Colonic mucosa (tissue), 4 donors: ENCODE data around the gene RALGAPA2. TPM values are rescaled to one million over a fixed set of nuclear protein-coding genes. Genes with fewer than 3 reads are reported as not detected.

Source experiments
- DNase-seq: peaks from one replicate; pipeline ENCODE4 v3.0.0-alpha.2; 2020
- H3K27ac ChIP-seq: fragments of 200-600 bp; one replicate; pipeline ENCODE4 v1.8.0; 2021
- H3K27me3 ChIP-seq: fragments of 200-600 bp; one replicate; pipeline ENCODE4 v1.8.0; 2021
- H3K36me3 ChIP-seq: fragments of 200-600 bp; one replicate; pipeline ENCODE4 v1.8.0; 2021
- H3K4me1 ChIP-seq: fragments of 200-600 bp; one replicate; pipeline ENCODE4 v1.8.0; 2021; ENCODE audit warnings: mild to moderate bottlenecking
- H3K4me3 ChIP-seq: fragments of 200-600 bp; one replicate; pipeline ENCODE4 v1.8.0; 2021
- H3K9ac ChIP-seq, 2 donors: one replicate each; pipeline ENCODE4 v1.7.0; 2013; ENCODE audit warnings: control low read depth in 2 of 2, low read depth in 2 of 2, low read length in 2 of 2
- H3K9me3 ChIP-seq: fragments of 200-600 bp; one replicate; pipeline ENCODE4 v1.8.0; 2021
- CTCF ChIP-seq: fragments of 200-600 bp; IDR thresholded peaks from one replicate; pipeline ENCODE4 v1.8.0; 2022; ENCODE audit warnings: antibody characterized with exemption, mild to moderate bottlenecking
- intact Hi-C: fragments of 100-400 bp; cut with DNase I; formaldehyde crosslinking; loops from one replicate; pipeline ENCODE4 v1.14.1; 2022
- total RNA-seq, 2 donors: library from RNA; stranded (reverse); fragmentation: NEBNext Ultra II Directional in 1 of 2; extraction: Animal tissue kit (Norgen Biotek cat#: 25700) in 1 of 2; gene quantifications; one replicate each; pipeline ENCODE4 v1.2.1, GENCODE V29; 2021
- donor health status: healthy.
- donor health status: DM: no; HTN: no; CAD: no.
- donor health status: DM: no; HTN: no; CAD: no.

RALGAPA2 gene
- total RNA-seq, 2 donors from 2014 or later: 64.5 to 66.1 TPM

DNA sequence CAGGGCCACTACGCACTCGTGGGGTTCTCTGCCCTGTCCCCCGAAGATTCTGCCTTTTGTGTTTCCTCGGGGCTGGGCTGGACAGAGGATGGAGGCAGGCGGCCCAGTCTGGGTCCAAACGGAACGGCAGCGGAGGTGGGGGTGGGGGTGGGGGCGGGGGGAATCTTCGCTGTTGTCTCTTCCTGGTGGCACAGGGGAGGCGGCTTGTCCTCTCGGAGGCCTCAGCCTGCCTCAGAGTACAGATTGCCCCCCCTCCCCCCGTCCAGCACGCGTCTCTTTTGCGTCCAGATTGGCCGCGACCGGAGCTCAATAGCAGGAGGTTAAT, 345.9 kb downstream of the RALGAPA2 start:
- no peak for DNase-seq
- no peak overlapping the region for H3K9ac ChIP-seq
- TF ChIP-seq CTCF: no peak
- no peak overlapping the region for H3K27ac ChIP-seq
- H3K4me3 ChIP-seq: no peak overlapping the region
- H3K36me3 ChIP-seq: no peaks in the 10 kb centered on the region
- intact Hi-C loops: no loop called here
- no peaks in the 10 kb centered on the region for H3K9me3 ChIP-seq
- peaks cover 10% of the 10 kb centered on the region for H3K4me1 ChIP-seq
- H3K27me3 ChIP-seq: peaks cover 78% of the 10 kb centered on the region

GRCh38 chr20:20365480-20366161, 346.8 kb downstream of the RALGAPA2 start:
- Histone ChIP-seq H3K27ac (no peak overlapping the region), H3K4me3 (no peak overlapping the region), H3K9me3 (no peaks in the 10 kb centered on the region), H3K36me3 (no peaks in the 10 kb centered on the region), H3K9ac (no peak overlapping the region), H3K27me3 (peaks cover 71% of the 10 kb centered on the region), H3K4me1 (peaks cover 10% of the 10 kb centered on the region)
- DNase-seq: no peak
- no peak for TF ChIP-seq CTCF
- intact Hi-C loops: no loop called here

GRCh38 chr20:20364593-20365479, 347.6 kb downstream of the RALGAPA2 start:
- no peak overlapping the region for H3K9ac ChIP-seq
- no peak overlapping the region for H3K4me3 ChIP-seq
- H3K27me3 ChIP-seq: peaks cover 63% of the 10 kb centered on the region
- no peak for TF ChIP-seq CTCF
- H3K27ac ChIP-seq: no peak overlapping the region
- no peaks in the 10 kb centered on the region for H3K9me3 ChIP-seq
- peaks cover 10% of the 10 kb centered on the region for H3K4me1 ChIP-seq
- intact Hi-C loops: loop anchor here (5.0 kb wide), 1 partner anchor 202 kb away; no protein-coding TSS in a partner anchor
- H3K36me3 ChIP-seq: no peaks in the 10 kb centered on the region
- no peak for DNase-seq

GRCh38 chr20:20363799-20364592, 348.4 kb downstream of the RALGAPA2 start:
- TF ChIP-seq CTCF: no peak
- H3K9ac ChIP-seq: no peak overlapping the region
- no peak overlapping the region for H3K27ac ChIP-seq
- no peaks in the 10 kb centered on the region for H3K36me3 ChIP-seq
- H3K4me1 ChIP-seq: peaks cover 4% of the 10 kb centered on the region
- peaks cover 55% of the 10 kb centered on the region for H3K27me3 ChIP-seq
- no peaks in the 10 kb centered on the region for H3K9me3 ChIP-seq
- no peak for DNase-seq
- no peak overlapping the region for H3K4me3 ChIP-seq
- intact Hi-C loops: loop anchor here (5.0 kb wide), 1 partner anchor 203 kb away; no protein-coding TSS in a partner anchor

DNA sequence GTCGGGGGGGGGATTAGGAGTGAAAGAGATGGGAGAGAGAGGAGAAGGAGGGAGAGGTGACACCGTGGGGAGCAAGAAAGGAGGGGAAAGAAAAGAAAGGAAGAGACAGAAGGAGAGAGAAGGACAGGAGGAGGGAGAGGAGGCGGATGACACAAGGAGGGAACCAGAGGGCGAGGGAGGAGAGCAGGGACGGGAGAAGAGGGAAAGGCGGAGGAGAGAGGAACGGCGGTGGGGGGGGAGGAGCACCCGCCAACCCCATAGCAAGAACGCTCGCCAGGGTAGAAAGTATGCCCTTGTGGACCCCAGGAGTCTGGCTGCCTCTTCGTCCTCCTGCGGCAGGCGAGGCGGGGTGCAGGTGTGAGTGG, 349.0 kb downstream of the RALGAPA2 start:
- intact Hi-C loops: loop anchor here (5.0 kb wide), 1 partner anchor 204 kb away; no protein-coding TSS in a partner anchor
- peaks cover 52% of the 10 kb centered on the region for H3K27me3 ChIP-seq
- no peak overlapping the region for H3K9ac ChIP-seq
- H3K36me3 ChIP-seq: no peaks in the 10 kb centered on the region
- H3K9me3 ChIP-seq: no peaks in the 10 kb centered on the region
- TF ChIP-seq CTCF: no peak
- H3K4me1 ChIP-seq: peaks cover 4% of the 10 kb centered on the region
- DNase-seq: no peak
- H3K27ac ChIP-seq: no peak overlapping the region
- no peak overlapping the region for H3K4me3 ChIP-seq
